Hepatocyte (in vitro differentiated cells): ENCODE data around the gene LRCOL1.

Experiments
- CTCF ChIP-seq: fragments of 200-600 bp; sonication (generic); IDR thresholded peaks from 2 replicates; pipeline ENCODE4 v1.5.1; 2016; ENCODE audit warnings: antibody characterized with exemption, mild to moderate bottlenecking; ENCODE audit not compliant: poor library complexity
- EZH2 ChIP-seq: fragments of 200-600 bp; sonication (generic); IDR thresholded peaks from 2 replicates; pipeline ENCODE4 v1.6.1; 2016; ENCODE audit warnings: antibody characterized with exemption, mild to moderate bottlenecking, borderline replicate concordance
- EZH2phosphoT487 ChIP-seq: fragments of 200-600 bp; sonication (generic); IDR thresholded peaks from one replicate; pipeline ENCODE4 v1.6.1; 2018; ENCODE audit warnings: antibody characterized with exemption, mild to moderate bottlenecking, low read depth, moderate library complexity; ENCODE audit not compliant: unreplicated experiment, severe bottlenecking

- TF ChIP-seq CTCF (no peak), EZH2phosphoT487 (no peak), EZH2 (no peak)
Observed at GRCh38 chr12:132558042-132558856, 52.1 kb downstream of the LRCOL1 start.
